ENCODE results near the gene RANBP17. TPM values are rescaled to one million over a fixed set of nuclear protein-coding genes. Genes with fewer than 3 reads are reported as not detected.
"Not testable (repeated sequence)": the region's sequence is repeated elsewhere in the genome, so short reads cannot be mapped to it uniquely, and the experiment has no call there.

The RANBP17 gene
- total RNA-seq, 4 donors from 2014 or later = 0.38 to 5.1 (median 1.4) TPM

GRCh38 chr5:170867825-170868224 is 6.0 kb downstream of the RANBP17 start:
- H3K4me3 ChIP-seq (ENCODE audit: low read depth, poor library complexity, severe bottlenecking) = no peak overlapping the region
- 76 to 89% methylated on average over 1 of the region's 1 CpG for WGBS, 2 donors
- no peak for DNase-seq (ENCODE audit: low spot score in 2 of 2)
- TF ChIP-seq CTCF (IDR thresholded peaks at IDR 0.05) (no peak), POLR2A (IDR thresholded peaks at IDR 0.05) (no peak)
- intact Hi-C loops (cut with DNase I; ENCODE audit: low total_unique reads) = no loop called here

- DNase-seq (ENCODE audit: low spot score in 2 of 2); H3K4me3 ChIP-seq (ENCODE audit: low read depth, poor library complexity, severe bottlenecking); intact Hi-C loops (cut with DNase I; ENCODE audit: low total_unique reads): not testable (repeated sequence)
Observed at GRCh38 chr5:170870390-170870789, 8.6 kb downstream of the RANBP17 start.

- intact Hi-C loops (cut with DNase I; ENCODE audit: low total_unique reads) = no loop called here
- H3K4me3 ChIP-seq (ENCODE audit: low read depth, poor library complexity, severe bottlenecking) = no peak overlapping the region
- DNase-seq (ENCODE audit: low spot score in 2 of 2) = no peak
- TF ChIP-seq POLR2A (IDR thresholded peaks at IDR 0.05) = no peak
- TF ChIP-seq CTCF (IDR thresholded peaks at IDR 0.05) = no peak
- WGBS, 2 donors = 88 to 90% methylated on average over 2 of the region's 2 CpGs
Observed at GRCh38 chr5:170874017-170874416, 12.2 kb downstream of the RANBP17 start.

- WGBS, 2 donors = 95 to 97% methylated on average over 4 of the region's 4 CpGs
- intact Hi-C loops (cut with DNase I; ENCODE audit: low total_unique reads) = no loop called here
- TF ChIP-seq CTCF (IDR thresholded peaks at IDR 0.05) (no peak), POLR2A (IDR thresholded peaks at IDR 0.05) (no peak)
- no peak overlapping the region for H3K4me3 ChIP-seq (ENCODE audit: low read depth, poor library complexity, severe bottlenecking)
- DNase-seq (ENCODE audit: low spot score in 2 of 2) = no peak
Observed at GRCh38 chr5:170875811-170876210, 14.0 kb downstream of the RANBP17 start.

- no peak for TF ChIP-seq POLR2A (IDR thresholded peaks at IDR 0.05)
- TF ChIP-seq CTCF (IDR thresholded peaks at IDR 0.05) = no peak
- WGBS, 2 donors = 80 to 83% methylated on average over 2 of the region's 2 CpGs
- intact Hi-C loops (cut with DNase I; ENCODE audit: low total_unique reads) = no loop called here
Observed at GRCh38 chr5:170880084-170880483, 18.3 kb downstream of the RANBP17 start.

GRCh38 chr5:170882345-170882744 is 20.5 kb downstream of the RANBP17 start:
- intact Hi-C loops (cut with DNase I; ENCODE audit: low total_unique reads) = no loop called here
- TF ChIP-seq CTCF (IDR thresholded peaks at IDR 0.05) = no peak
- TF ChIP-seq POLR2A (IDR thresholded peaks at IDR 0.05) = no peak
- WGBS, 2 donors = 84 to 89% methylated on average over 3 of the region's 3 CpGs
- no peak overlapping the region for H3K4me3 ChIP-seq (ENCODE audit: low read depth, poor library complexity, severe bottlenecking)
- DNase-seq (ENCODE audit: low spot score in 2 of 2) = no peak

More at GRCh38 chr5:170880084-170880483, 18.3 kb downstream of the RANBP17 start:
- no peak for DNase-seq (ENCODE audit: low spot score in 2 of 2)
- H3K4me3 ChIP-seq (ENCODE audit: low read depth, poor library complexity, severe bottlenecking) = no peak overlapping the region

Data from lower leg skin (tissue), 4 donors.